Loucy (cell line): Measurements from ENCODE around the gene CACNA1H.
"Not testable (repeated sequence)": the region's sequence is repeated elsewhere in the genome, so short reads cannot be mapped to it uniquely, and the experiment has no call there.

Experiments used
- H2AFZ ChIP-seq: fragments of 200-600 bp; sonication (generic); 2 replicates; pipeline ENCODE4 v1.6.0; 2016; ENCODE audit warnings: antibody characterized with exemption, mild to moderate bottlenecking, low read length, moderate library complexity
- H3F3A ChIP-seq: fragments of 200-600 bp; 2 replicates; pipeline ENCODE4 v1.6.0; 2016; ENCODE audit warnings: antibody characterized with exemption, low read depth, mild to moderate bottlenecking
- H3K27me3 ChIP-seq: fragments of 200-600 bp; sonication (generic); 2 replicates; pipeline ENCODE4 v1.6.1; 2014; ENCODE audit warnings: low read length, mild to moderate bottlenecking; ENCODE audit not compliant: insufficient read depth, poor library complexity, severe bottlenecking
- H3K36me3 ChIP-seq: fragments of 200-600 bp; sonication (generic); 2 replicates; pipeline ENCODE4 v1.6.1; 2016; ENCODE audit warnings: low read length; ENCODE audit not compliant: insufficient read depth
- H3K4me1 ChIP-seq: fragments of 200-600 bp; sonication (generic); 2 replicates; pipeline ENCODE4 v1.5.1; 2014; ENCODE audit warnings: low read length, mild to moderate bottlenecking; ENCODE audit not compliant: insufficient read depth, poor library complexity, severe bottlenecking
- H3K4me2 ChIP-seq: fragments of 200-600 bp; sonication (generic); 2 replicates; pipeline ENCODE4 v1.6.0; 2014; ENCODE audit warnings: antibody characterized with exemption, low read length, low read depth, mild to moderate bottlenecking; ENCODE audit not compliant: poor library complexity, severe bottlenecking
- H3K4me3 ChIP-seq: fragments of 200-600 bp; sonication (generic); 2 replicates; pipeline ENCODE4 v1.5.1; 2014; ENCODE audit warnings: low read length, mild to moderate bottlenecking, mixed read lengths; ENCODE audit not compliant: poor library complexity, severe bottlenecking
- H3K79me2 ChIP-seq: fragments of 200-600 bp; sonication (generic); 2 replicates; pipeline ENCODE4 v1.6.1; 2014; ENCODE audit warnings: low read length; ENCODE audit not compliant: insufficient read depth
- H3K9ac ChIP-seq: fragments of 200-600 bp; sonication (generic); 2 replicates; pipeline ENCODE4 v1.6.0; 2014; ENCODE audit warnings: mild to moderate bottlenecking, low read depth, low read length, moderate library complexity; ENCODE audit not compliant: poor library complexity, severe bottlenecking
- H3K9me2 ChIP-seq: fragments of 200-600 bp; sonication (generic); replicated peaks from 2 replicates; pipeline ENCODE4 v1.6.1; 2016; ENCODE audit warnings: low read depth, low read length, mixed read lengths
- H3K9me3 ChIP-seq: fragments of 200-600 bp; sonication (generic); 2 replicates; pipeline ENCODE4 v1.6.1; 2014; ENCODE audit warnings: mild to moderate bottlenecking, antibody characterized with exemption, low read length, low read depth; ENCODE audit not compliant: insufficient read depth
- H4K20me1 ChIP-seq: fragments of 200-600 bp; sonication (generic); 2 replicates; pipeline ENCODE4 v1.6.0; 2014; ENCODE audit warnings: antibody characterized with exemption, low read length, mild to moderate bottlenecking; ENCODE audit not compliant: insufficient read depth, poor library complexity, severe bottlenecking
- EZH2phosphoT487 ChIP-seq: fragments of 200-600 bp; IDR thresholded peaks from 2 replicates; pipeline ENCODE4 v1.6.1; 2018; ENCODE audit warnings: antibody characterized with exemption, mild to moderate bottlenecking, moderate library complexity, borderline replicate concordance

CACNA1H gene

DNA sequence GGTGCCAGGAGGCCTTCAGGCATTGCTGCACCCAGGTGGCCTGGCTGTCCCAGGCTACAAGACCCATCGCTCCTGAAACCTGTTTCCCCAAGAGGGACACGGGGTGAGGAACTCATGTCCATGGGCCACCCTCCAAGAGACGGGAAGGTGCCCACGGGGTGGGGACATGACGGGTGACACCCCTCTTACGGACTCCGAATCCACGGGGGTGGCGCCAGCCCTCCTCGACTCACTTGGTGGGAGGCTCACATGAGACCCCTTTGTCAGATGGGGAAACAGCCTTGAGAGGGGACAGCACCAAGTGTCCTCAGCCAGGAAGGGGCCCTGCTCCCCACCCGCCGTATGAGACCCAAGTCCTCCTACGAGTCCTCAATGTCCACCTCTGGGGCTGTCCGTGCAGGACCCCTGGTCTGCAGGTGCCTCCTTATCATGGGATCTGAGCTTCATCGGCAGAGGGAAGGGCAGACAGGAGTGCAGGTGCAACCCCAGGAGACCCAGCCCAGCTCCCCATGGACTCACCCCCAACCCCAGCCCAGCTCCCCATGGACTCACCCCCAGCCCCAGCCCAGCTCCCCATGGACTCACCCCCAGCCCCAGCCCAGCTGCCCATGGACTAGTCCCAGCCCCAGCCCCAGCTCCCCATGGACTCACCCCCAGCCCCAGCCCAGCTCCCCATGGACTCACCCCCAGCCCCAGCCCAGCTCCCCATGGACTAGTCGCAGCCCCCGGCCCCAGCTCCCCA lies 77.7 kb downstream of the CACNA1H start:
- H3K4me2 ChIP-seq, H3K36me3 ChIP-seq, H3K27me3 ChIP-seq: not testable (repeated sequence)

DNA sequence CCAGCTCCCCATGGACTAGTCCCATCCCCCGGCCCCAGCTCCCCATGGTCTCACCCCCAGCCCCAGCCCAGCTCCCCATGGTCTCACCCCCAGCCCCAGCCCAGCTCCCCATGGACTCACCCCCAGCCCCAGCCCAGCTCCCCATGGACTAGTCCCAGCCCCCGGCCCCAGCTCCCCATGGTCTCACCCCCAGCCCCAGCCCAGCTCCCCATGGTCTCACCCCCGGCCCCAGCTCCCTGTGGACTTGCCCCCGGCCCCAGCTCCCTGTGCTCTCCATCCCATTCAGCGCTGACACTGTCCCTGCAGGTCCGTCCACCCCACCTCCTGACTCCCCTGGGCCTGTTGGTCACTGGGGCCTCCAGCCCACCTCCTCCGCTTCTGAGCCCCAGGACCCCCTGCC lies 78.4 kb downstream of the CACNA1H start:
- H2AFZ ChIP-seq, H4K20me1 ChIP-seq: not testable (repeated sequence)

More for the DNA sequence above, 77.7 kb downstream of the CACNA1H start:
- not testable (repeated sequence) for H3K79me2 ChIP-seq, H3K9me2 ChIP-seq, H3K9me3 ChIP-seq, H3K4me1 ChIP-seq, H3K9ac ChIP-seq, H2AFZ ChIP-seq, H3K4me3 ChIP-seq, H3F3A ChIP-seq, H4K20me1 ChIP-seq

DNA sequence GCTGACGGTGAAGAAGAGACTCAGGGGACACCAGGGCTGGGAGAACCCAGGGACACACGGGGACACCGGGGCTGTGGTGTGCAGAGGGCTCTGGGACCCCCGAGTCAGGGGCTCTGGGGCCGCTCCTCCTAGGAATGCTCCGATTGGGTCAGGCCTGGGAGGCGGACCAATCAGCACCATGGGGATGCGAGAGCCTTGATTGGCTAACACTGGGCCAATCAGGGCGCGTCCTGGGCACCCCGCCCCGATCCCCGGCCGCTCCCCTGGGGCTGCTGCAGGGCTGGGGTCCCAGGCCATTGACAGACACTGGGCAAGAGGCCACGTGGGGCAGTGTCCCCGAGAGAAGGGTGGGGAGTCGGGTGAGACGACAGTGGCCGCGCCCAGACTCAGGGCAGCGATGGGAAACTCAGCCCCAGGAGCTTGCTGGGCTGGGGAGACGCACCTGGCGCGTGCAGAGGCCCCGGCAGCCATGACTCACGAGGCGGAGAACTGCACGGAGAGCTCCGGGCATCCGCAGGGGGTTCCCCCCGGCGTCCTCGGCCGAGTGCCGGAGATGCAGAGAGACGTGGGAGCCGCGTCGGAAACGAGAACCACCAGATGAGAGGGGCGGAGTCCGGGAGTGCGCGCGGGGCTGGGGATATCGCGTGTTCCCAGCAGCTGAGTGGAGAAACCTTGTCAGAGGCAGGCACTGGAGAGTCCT lies 79.3 kb downstream of the CACNA1H start:
- H3K9ac ChIP-seq, H3K4me3 ChIP-seq, H4K20me1 ChIP-seq, H3K36me3 ChIP-seq, H3K9me2 ChIP-seq, H3F3A ChIP-seq, H3K79me2 ChIP-seq, H3K4me2 ChIP-seq, H3K27me3 ChIP-seq, H3K9me3 ChIP-seq, H2AFZ ChIP-seq, H3K4me1 ChIP-seq: not testable (repeated sequence)

More for the DNA sequence above, 78.4 kb downstream of the CACNA1H start:
- H3K4me1 ChIP-seq, H3K4me2 ChIP-seq, H3K4me3 ChIP-seq, H3K9me2 ChIP-seq, H3K79me2 ChIP-seq, H3K9ac ChIP-seq, H3K27me3 ChIP-seq, H3K36me3 ChIP-seq, H3F3A ChIP-seq, H3K9me3 ChIP-seq: not testable (repeated sequence)

DNA sequence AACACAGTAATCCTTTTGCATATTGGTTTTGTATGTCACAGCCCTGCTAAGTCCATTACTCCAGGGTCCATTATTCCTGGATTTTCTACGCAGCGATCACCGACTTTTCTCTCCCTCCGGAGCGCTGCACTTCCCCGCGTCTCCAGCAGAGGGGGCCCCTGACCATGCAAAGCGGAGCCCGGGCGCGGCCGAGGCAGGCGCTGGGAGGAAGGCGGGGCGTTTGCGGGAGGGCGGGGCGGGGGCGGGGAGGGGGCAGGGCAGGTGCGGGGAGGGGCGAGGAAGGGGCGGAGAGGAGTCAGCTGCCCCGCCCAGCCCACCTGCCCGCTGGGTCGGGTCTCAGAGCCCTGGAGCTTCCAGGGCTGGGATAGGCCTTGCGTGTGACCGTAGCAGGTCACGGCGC lies 83.8 kb downstream of the CACNA1H start:
- H3K27me3 ChIP-seq, H3K79me2 ChIP-seq, H3F3A ChIP-seq, H3K9me2 ChIP-seq, H3K36me3 ChIP-seq, H3K4me2 ChIP-seq, H3K4me1 ChIP-seq, H3K9me3 ChIP-seq, H3K9ac ChIP-seq, H2AFZ ChIP-seq, H4K20me1 ChIP-seq, H3K4me3 ChIP-seq: not testable (repeated sequence)

DNA sequence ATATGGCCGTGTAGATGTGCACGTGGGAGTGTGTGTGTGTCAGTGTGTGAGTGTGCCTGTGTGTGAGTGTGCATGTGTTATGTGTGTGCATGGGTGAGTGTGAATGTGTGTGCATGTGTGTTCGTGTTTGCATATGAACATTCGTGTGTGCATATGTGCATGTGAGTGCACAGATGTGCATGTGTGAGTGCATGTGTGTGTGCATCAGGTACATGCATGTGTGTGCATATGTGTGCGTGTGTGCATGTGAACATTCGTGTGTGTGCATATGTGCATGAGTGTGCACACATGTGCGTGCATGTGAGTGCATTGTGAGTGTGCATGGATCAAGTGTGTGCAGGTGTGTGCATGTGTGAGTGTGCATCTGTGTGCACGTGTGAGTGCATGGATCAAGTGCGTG lies 85.1 kb downstream of the CACNA1H start:
- no peak overlapping the region for H3K4me3 ChIP-seq

DNA sequence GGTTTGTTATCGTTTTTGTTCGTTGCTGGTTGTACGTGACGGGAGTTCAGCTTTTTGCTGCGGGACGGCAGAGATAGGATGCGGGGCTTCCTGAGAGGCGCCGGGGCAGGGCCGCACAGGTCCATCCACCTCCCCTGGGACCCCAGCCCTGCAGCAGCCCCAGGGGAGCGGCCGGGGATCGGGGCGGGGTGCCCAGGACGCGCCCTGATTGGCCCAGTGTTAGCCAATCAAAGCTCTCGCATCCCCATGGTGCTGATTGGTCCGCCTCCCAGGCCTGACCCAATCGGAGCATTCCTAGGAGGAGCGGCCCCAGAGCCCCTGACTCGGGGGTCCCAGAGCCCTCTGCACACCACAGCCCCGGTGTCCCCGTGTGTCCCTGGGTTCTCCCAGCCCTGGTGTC lies 86.0 kb downstream of the CACNA1H start:
- not testable (repeated sequence) for H3K9me2 ChIP-seq, H3K27me3 ChIP-seq, H3K4me2 ChIP-seq, H3K79me2 ChIP-seq, H3K9me3 ChIP-seq, H3K4me3 ChIP-seq, H4K20me1 ChIP-seq, H3K9ac ChIP-seq, H3K4me1 ChIP-seq, H2AFZ ChIP-seq, H3K36me3 ChIP-seq, H3F3A ChIP-seq

More for the DNA sequence above, 85.1 kb downstream of the CACNA1H start:
- H3K79me2 ChIP-seq: no peaks in the 10 kb centered on the region
- no peaks in the 10 kb centered on the region for H3K4me1 ChIP-seq
- no peaks in the 10 kb centered on the region for H3K9me2 ChIP-seq
- H3F3A ChIP-seq: no peaks in the 10 kb centered on the region
- no peak overlapping the region for H3K9ac ChIP-seq
- TF ChIP-seq EZH2phosphoT487: no peak
- no peaks in the 10 kb centered on the region for H3K27me3 ChIP-seq
- no peaks in the 10 kb centered on the region for H3K36me3 ChIP-seq
- no peak overlapping the region for H2AFZ ChIP-seq
- H3K9me3 ChIP-seq: no peaks in the 10 kb centered on the region
- no peak overlapping the region for H3K4me2 ChIP-seq
- H4K20me1 ChIP-seq: no peaks in the 10 kb centered on the region

DNA sequence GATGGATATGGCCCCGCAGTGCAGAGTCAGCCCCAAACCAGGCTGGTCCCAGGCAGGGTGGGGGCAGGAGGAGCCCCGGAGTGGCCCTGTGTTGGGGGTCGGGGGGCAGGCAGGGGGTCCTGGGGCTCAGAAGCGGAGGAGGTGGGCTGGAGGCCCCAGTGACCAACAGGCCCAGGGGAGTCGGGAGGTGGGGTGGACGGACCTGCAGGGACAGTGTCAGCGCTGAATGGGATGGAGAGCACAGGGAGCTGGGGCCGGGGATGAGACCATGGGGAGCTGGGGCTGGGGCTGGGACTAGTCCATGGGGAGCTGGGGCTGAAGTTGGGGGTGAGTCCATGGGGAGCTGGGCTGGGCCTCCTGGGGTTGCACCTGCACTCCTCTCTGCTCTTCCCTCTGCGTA lies 86.7 kb downstream of the CACNA1H start:
- not testable (repeated sequence) for H3K79me2 ChIP-seq, H3F3A ChIP-seq, H3K9me2 ChIP-seq, H2AFZ ChIP-seq, H3K4me3 ChIP-seq, H3K36me3 ChIP-seq, H3K4me1 ChIP-seq, H3K4me2 ChIP-seq, H4K20me1 ChIP-seq, H3K9ac ChIP-seq, H3K9me3 ChIP-seq, H3K27me3 ChIP-seq
